ENCODE data around the gene MYOM1. TPM values are rescaled to one million over a fixed set of nuclear protein-coding genes. Genes with fewer than 3 reads are reported as not detected.

The MYOM1 gene
- total and polyA plus RNA-seq, 9 donors: 265 to 771 (median 603) TPM

DNA sequence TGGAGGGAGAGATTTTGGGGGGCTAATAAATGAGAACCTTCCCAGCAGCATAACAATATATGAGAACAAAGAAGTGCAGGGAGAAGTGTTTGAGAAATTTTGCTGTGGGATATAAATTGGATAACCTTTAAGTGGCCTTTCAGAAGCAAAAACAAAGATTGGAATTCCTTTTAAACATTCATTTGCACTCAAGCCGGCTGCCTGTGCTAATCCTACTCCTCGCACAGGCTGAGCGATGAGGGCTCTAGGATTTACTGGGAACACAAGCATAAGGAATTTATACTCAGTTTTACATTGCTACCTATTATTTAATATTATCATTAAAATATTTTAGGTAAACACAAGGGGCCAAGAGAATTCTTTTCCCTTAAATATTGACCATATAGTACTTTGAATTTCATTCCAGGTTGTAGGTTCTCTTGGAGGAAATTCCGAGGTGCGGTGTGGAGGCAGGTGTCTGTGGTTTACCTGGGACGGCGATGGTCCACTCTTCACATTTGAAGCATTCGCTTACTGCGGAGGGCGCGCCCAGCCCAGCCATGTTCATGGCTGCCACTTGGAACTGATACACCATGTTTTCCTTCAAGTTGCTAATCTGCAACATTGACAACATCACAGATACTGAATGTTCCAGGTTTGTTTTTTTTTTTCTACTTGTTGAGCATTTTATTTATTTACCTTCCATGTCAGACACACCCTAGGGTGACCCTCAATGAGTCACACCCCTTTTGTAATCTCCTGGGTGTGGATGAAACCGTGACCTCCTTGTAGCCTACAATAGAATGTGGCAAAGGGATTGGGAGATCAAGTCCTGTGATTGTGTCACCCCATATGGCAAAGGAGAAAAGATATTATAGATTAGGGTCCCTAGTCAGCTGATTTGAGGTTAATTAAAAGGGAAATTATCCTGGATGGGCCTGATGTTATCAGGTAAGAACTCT lies 100.1 kb downstream of the MYOM1 start:
- peaks cover 32% of the 10 kb centered on the region for H3K36me3 ChIP-seq (ENCODE audit: control insufficient read depth, insufficient read depth, low read length)
- H3K9me3 ChIP-seq (replicated peaks; ENCODE audit: control insufficient read depth, low read depth, low read length): no peaks in the 10 kb centered on the region
- no peak for DNase-seq
- no peak overlapping the region for H3K4me3 ChIP-seq (ENCODE audit: low read length)
- no peak overlapping the region for H3K27ac ChIP-seq (ENCODE audit: low read length)
- H3K4me1 ChIP-seq (ENCODE audit: control insufficient read depth, insufficient read depth, low read length): no peaks in the 10 kb centered on the region
- WGBS (ENCODE audit: insufficient coverage): 96% methylated on average over 4 of the region's 12 CpGs
- no peaks in the 10 kb centered on the region for H3K27me3 ChIP-seq (ENCODE audit: control insufficient read depth, insufficient read depth, low read length)

- H3K27ac ChIP-seq (ENCODE audit: low read length): no peak overlapping the region
- DNase-seq: no peak
- no peaks in the 10 kb centered on the region for H3K27me3 ChIP-seq (ENCODE audit: control insufficient read depth, insufficient read depth, low read length)
- H3K36me3 ChIP-seq (ENCODE audit: control insufficient read depth, insufficient read depth, low read length): peaks cover 32% of the 10 kb centered on the region
- no peaks in the 10 kb centered on the region for H3K9me3 ChIP-seq (replicated peaks; ENCODE audit: control insufficient read depth, low read depth, low read length)
- H3K4me1 ChIP-seq (ENCODE audit: control insufficient read depth, insufficient read depth, low read length): no peaks in the 10 kb centered on the region
- H3K4me3 ChIP-seq (ENCODE audit: low read length): no peak overlapping the region
- 69% methylated on average over 4 of the region's 10 CpGs for WGBS (ENCODE audit: insufficient coverage)
Observed at GRCh38 chr18:3118195-3119010, 101.4 kb downstream of the MYOM1 start.

DNA sequence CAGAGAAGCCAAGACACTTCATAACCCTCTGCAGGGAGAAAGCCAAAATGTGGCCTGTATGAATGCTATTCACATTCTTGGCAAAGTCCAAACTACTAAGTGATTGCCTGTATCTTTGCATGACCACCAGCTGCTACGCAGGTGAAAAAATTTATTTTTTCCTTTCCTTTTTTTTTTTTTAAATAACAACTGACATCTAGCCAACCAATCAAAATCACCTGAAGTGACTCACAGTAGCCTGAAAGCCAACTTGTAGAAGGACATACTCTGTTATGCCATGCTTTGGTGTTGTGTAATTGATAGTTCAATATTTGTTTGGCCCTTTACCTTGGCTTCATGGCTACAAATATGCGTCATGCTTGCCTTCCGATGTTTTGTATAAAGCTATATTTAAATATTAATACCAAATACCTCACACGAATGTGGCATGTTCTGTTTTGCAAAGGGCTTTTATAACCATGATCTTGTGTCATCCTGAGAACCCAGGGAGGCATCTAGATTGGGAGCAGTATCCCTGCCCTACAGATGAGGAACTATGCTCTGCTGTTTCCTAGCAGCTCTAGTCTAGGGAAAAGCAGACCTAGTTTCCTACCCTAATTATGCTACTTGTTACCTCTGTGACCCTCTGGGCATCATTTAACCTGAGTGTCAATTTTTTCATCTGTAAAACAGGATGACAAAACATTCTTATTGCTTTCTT lies 102.1 kb downstream of the MYOM1 start:
- H3K36me3 ChIP-seq (ENCODE audit: control insufficient read depth, insufficient read depth, low read length): peaks cover 32% of the 10 kb centered on the region
- no CpG with 5 or more reads among the region's 4 CpGs for whole genome bisulfite sequencing (ENCODE audit: insufficient coverage)
- H3K4me1 ChIP-seq (ENCODE audit: control insufficient read depth, insufficient read depth, low read length): no peaks in the 10 kb centered on the region
- no peaks in the 10 kb centered on the region for H3K27me3 ChIP-seq (ENCODE audit: control insufficient read depth, insufficient read depth, low read length)
- DNase-seq: no peak
- H3K4me3 ChIP-seq (ENCODE audit: low read length): no peak overlapping the region
- no peak overlapping the region for H3K27ac ChIP-seq (ENCODE audit: low read length)
- H3K9me3 ChIP-seq (replicated peaks; ENCODE audit: control insufficient read depth, low read depth, low read length): no peaks in the 10 kb centered on the region

GRCh38 chr18:3115447-3116030 lies 104.2 kb downstream of the MYOM1 start:
- H3K36me3 ChIP-seq (ENCODE audit: control insufficient read depth, insufficient read depth, low read length): peaks cover 32% of the 10 kb centered on the region
- no peaks in the 10 kb centered on the region for H3K9me3 ChIP-seq (replicated peaks; ENCODE audit: control insufficient read depth, low read depth, low read length)
- no peaks in the 10 kb centered on the region for H3K4me1 ChIP-seq (ENCODE audit: control insufficient read depth, insufficient read depth, low read length)
- H3K27me3 ChIP-seq (ENCODE audit: control insufficient read depth, insufficient read depth, low read length): no peaks in the 10 kb centered on the region
- WGBS (ENCODE audit: insufficient coverage): 90% methylated on average over 2 of the region's 7 CpGs
- no peak for DNase-seq
- no peak overlapping the region for H3K4me3 ChIP-seq (ENCODE audit: low read length)
- no peak overlapping the region for H3K27ac ChIP-seq (ENCODE audit: low read length)

- no peak overlapping the region for H3K27ac ChIP-seq (ENCODE audit: low read length)
- no peak overlapping the region for H3K4me3 ChIP-seq (ENCODE audit: low read length)
- WGBS (ENCODE audit: insufficient coverage): no CpG with 5 or more reads among the region's 3 CpGs
- no peaks in the 10 kb centered on the region for H3K9me3 ChIP-seq (replicated peaks; ENCODE audit: control insufficient read depth, low read depth, low read length)
- peaks cover 32% of the 10 kb centered on the region for H3K36me3 ChIP-seq (ENCODE audit: control insufficient read depth, insufficient read depth, low read length)
- no peaks in the 10 kb centered on the region for H3K27me3 ChIP-seq (ENCODE audit: control insufficient read depth, insufficient read depth, low read length)
- no peaks in the 10 kb centered on the region for H3K4me1 ChIP-seq (ENCODE audit: control insufficient read depth, insufficient read depth, low read length)
- DNase-seq: no peak
Observed at GRCh38 chr18:3114451-3114850, 105.3 kb downstream of the MYOM1 start.

DNA sequence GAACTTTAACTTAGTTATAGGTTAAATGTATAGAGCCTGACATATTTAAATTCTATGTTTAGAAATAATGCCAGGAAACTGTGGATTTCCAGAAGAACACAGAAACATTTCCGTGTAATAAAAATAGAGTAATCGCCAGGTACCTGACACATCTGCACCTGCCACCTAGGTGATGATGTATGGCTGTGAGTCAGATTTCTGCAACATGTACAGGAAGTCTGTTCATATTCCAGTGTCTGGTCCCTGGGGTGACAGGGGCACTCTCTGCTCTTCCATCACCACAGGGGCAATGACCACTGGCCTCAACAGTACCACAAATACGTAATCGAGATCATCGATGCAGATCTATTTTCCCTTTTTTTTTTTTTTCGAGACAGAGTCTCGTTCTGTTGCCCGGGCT lies 105.7 kb downstream of the MYOM1 start:
- H3K4me3 ChIP-seq (ENCODE audit: low read length): no peak overlapping the region
- H3K27me3 ChIP-seq (ENCODE audit: control insufficient read depth, insufficient read depth, low read length): no peaks in the 10 kb centered on the region
- peaks cover 28% of the 10 kb centered on the region for H3K36me3 ChIP-seq (ENCODE audit: control insufficient read depth, insufficient read depth, low read length)
- H3K9me3 ChIP-seq (replicated peaks; ENCODE audit: control insufficient read depth, low read depth, low read length): no peaks in the 10 kb centered on the region
- H3K4me1 ChIP-seq (ENCODE audit: control insufficient read depth, insufficient read depth, low read length): no peaks in the 10 kb centered on the region
- no peak for DNase-seq
- WGBS (ENCODE audit: insufficient coverage): 89% methylated on average over 3 of the region's 8 CpGs
- no peak overlapping the region for H3K27ac ChIP-seq (ENCODE audit: low read length)

DNA sequence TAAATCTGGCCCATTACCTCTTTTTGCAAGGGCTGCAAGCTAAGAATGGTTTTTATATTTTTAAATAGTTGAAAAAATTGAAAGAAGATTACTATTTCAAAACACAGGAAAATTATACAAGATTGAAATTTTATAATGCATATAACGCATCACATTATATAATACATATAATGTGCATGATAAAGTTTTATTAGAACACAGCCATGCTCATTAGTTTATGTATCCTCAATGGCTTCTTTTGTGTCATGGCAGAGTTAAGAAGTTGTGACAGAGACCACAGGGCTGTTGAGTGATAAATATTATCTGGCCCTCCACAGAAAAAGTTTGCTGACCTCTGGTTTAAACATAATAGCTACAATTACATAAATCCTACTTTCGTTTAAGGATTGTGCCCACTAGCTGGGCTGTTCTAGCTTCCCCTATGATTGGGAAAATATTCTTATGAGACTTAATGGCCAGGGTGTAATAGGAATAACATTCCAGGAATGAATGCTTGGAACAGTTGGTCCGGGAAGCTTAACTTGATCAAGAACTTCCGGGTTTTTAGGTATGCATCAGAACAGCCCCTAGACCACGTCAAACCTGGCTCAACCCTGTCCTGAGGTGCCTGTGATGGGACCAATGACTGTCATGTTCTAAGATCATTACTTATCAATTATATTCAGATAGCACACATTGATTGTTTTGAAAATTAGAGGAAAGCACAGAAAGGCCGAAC lies 108.1 kb downstream of the MYOM1 start:
- no peaks in the 10 kb centered on the region for H3K27me3 ChIP-seq (ENCODE audit: control insufficient read depth, insufficient read depth, low read length)
- H3K9me3 ChIP-seq (replicated peaks; ENCODE audit: control insufficient read depth, low read depth, low read length): no peaks in the 10 kb centered on the region
- WGBS (ENCODE audit: insufficient coverage): no CpG with 5 or more reads among the region's 6 CpGs
- no peak overlapping the region for H3K27ac ChIP-seq (ENCODE audit: low read length)
- no peak for DNase-seq
- no peak overlapping the region for H3K4me3 ChIP-seq (ENCODE audit: low read length)
- peaks cover 21% of the 10 kb centered on the region for H3K36me3 ChIP-seq (ENCODE audit: control insufficient read depth, insufficient read depth, low read length)
- H3K4me1 ChIP-seq (ENCODE audit: control insufficient read depth, insufficient read depth, low read length): no peaks in the 10 kb centered on the region

GRCh38 chr18:3110034-3110752 lies 109.6 kb downstream of the MYOM1 start:
- Histone ChIP-seq H3K27ac (ENCODE audit: low read length) (no peak overlapping the region), H3K4me3 (ENCODE audit: low read length) (no peak overlapping the region), H3K36me3 (ENCODE audit: control insufficient read depth, insufficient read depth, low read length) (peaks cover 6% of the 10 kb centered on the region), H3K4me1 (ENCODE audit: control insufficient read depth, insufficient read depth, low read length) (no peaks in the 10 kb centered on the region), H3K27me3 (ENCODE audit: control insufficient read depth, insufficient read depth, low read length) (no peaks in the 10 kb centered on the region), H3K9me3 (replicated peaks; ENCODE audit: control insufficient read depth, low read depth, low read length) (no peaks in the 10 kb centered on the region)
- 79% methylated on average over 4 of the region's 7 CpGs for WGBS (ENCODE audit: insufficient coverage)
- DNase-seq: no peak

DNA sequence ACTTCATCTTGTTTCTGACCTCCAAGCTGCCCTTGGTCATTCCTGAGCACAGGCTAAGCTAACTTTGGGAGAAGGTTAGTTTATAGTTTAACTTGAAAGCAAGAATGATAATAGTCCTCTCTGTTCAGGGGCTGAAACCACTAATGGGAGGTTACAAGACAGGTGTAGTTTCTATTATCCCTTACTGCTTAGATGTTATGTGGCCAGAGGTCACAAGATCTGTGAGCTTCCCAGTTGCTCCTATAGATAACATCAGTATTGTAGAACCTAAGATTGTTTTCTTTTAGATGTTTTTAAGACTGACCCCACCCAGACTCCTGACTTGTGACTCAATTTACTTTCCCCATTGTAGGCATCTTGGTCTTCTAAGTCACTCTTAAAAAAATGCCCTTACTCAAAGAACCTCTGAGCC lies 112.0 kb downstream of the MYOM1 start:
- peaks cover 3% of the 10 kb centered on the region for H3K36me3 ChIP-seq (ENCODE audit: control insufficient read depth, insufficient read depth, low read length)
- H3K27me3 ChIP-seq (ENCODE audit: control insufficient read depth, insufficient read depth, low read length): no peaks in the 10 kb centered on the region
- no peaks in the 10 kb centered on the region for H3K4me1 ChIP-seq (ENCODE audit: control insufficient read depth, insufficient read depth, low read length)
- no peak for DNase-seq
- no peaks in the 10 kb centered on the region for H3K9me3 ChIP-seq (replicated peaks; ENCODE audit: control insufficient read depth, low read depth, low read length)
- no peak overlapping the region for H3K27ac ChIP-seq (ENCODE audit: low read length)
- H3K4me3 ChIP-seq (ENCODE audit: low read length): no peak overlapping the region
